SK-N-MC (cell line): ENCODE data around the gene ADPRH.

Source experiments
- DNase-seq: peaks from one replicate; pipeline ENCODE4 v3.0.0-alpha.2; 2011; ENCODE audit warnings: low read depth, low spot score
- H3K27ac ChIP-seq: fragments of 200-600 bp; sonication (generic); 2 replicates; pipeline ENCODE4 v1.5.1; 2016; ENCODE audit warnings: mixed run types
- H3K36me3 ChIP-seq: fragments of 200-600 bp; sonication (generic); 2 replicates; pipeline ENCODE4 v1.6.1; 2017; ENCODE audit warnings: antibody characterized with exemption, low read length, mixed read lengths; ENCODE audit not compliant: insufficient read depth
- H3K4me3 ChIP-seq: fragments of 200-600 bp; sonication (generic); 2 replicates; pipeline ENCODE4 v1.5.1; 2016
- H3K9ac ChIP-seq: fragments of 200-600 bp; sonication (generic); 2 replicates; pipeline ENCODE4 v1.8.0; 2017; ENCODE audit warnings: mixed run types, mixed read lengths; ENCODE audit not compliant: insufficient read length
- H3K9me3 ChIP-seq: fragments of 200-600 bp; sonication (generic); 2 replicates; pipeline ENCODE4 v1.6.1; 2017; ENCODE audit warnings: low read depth, mild to moderate bottlenecking, antibody characterized with exemption, low read length, moderate library complexity, mixed read lengths
- EZH2 ChIP-seq: fragments of 200-600 bp; sonication (generic); IDR thresholded peaks from one replicate; pipeline ENCODE4 v1.6.1; 2017; ENCODE audit warnings: antibody characterized with exemption
- FOXP2 ChIP-seq: optimal IDR thresholded peaks from 2 replicates; pipeline ENCODE3; 2011; ENCODE audit warnings: mild to moderate bottlenecking, moderate library complexity; ENCODE audit not compliant: insufficient read depth; ENCODE audit errors: extremely low read length, control extremely low read depth
- POLR2AphosphoS5 ChIP-seq: IDR thresholded peaks from 2 replicates; pipeline ENCODE4 v1.6.1; 2012; ENCODE audit warnings: mild to moderate bottlenecking, low read depth, low read length, borderline replicate concordance

The ADPRH gene

DNA sequence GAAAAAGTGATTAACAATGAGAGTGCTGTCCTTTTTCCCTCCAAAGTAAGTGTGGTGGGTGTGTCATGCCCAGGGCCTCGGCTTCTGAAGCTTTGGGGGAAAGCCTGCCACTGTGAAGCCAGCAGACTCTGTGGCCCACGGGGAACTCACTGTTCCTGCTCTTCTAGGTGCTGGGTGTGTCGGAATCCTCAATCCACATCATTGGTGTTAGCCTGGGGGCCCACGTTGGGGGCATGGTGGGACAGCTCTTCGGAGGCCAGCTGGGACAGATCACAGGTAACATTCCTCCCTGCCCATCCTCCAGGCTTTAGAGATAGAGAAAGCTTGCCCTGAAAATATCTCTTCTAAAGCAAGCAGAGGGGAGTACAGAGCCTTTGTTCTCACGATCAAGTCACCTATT, 30.0 kb downstream of the ADPRH start:
- no peak overlapping the region for H3K9ac ChIP-seq
- TF ChIP-seq EZH2 (no peak), POLR2AphosphoS5 (no peak), FOXP2 (no peak)
- no peak for DNase-seq
- no peaks in the 10 kb centered on the region for H3K9me3 ChIP-seq
- no peak overlapping the region for H3K4me3 ChIP-seq
- no peak overlapping the region for H3K27ac ChIP-seq
- H3K36me3 ChIP-seq = no peaks in the 10 kb centered on the region

DNA sequence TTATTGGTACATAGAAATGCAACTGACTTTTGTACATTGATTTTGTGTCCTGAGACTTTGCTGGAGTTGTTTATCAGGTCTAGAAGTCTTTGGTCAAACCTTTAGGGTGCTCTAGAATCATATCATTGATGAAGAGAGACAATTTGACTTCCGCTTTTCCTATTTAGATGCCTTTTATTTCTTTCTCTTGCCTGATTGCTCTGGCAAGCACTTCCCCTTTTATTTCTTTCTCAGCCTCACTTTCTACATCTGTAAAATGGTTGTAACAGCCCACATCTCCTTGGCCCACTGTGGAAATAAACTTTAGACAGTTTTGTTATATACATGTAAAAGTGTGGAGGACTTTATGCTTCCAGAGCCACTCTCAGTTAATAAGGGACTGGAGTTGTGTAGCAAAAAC, 32.4 kb downstream of the ADPRH start:
- no peak overlapping the region for H3K27ac ChIP-seq
- H3K9me3 ChIP-seq = no peaks in the 10 kb centered on the region
- no peak for DNase-seq
- no peak overlapping the region for H3K4me3 ChIP-seq
- no peak overlapping the region for H3K9ac ChIP-seq
- TF ChIP-seq EZH2 (no peak), POLR2AphosphoS5 (no peak), FOXP2 (no peak)
- no peaks in the 10 kb centered on the region for H3K36me3 ChIP-seq

DNA sequence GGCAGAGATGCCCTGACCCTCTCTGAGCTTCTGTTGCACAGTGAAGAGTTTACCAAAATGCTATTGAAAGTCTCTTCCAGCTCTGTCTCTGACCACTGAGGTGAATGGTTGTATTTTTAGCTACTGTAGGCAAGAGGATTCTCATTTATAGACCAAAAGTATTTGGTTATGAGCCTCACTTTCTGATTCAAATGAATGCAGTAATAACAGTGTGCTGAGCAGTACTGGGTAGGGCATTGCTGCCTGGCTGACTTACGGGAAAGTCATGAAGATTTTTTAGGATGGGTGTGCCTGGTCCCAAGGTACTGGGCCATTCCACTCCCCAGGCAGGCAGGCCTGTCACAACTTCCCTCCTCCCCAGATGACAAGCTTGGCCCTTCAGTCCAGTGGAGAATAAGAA, 33.9 kb downstream of the ADPRH start:
- H3K36me3 ChIP-seq = no peaks in the 10 kb centered on the region
- DNase-seq = no peak
- H3K9ac ChIP-seq = no peak overlapping the region
- H3K27ac ChIP-seq = no peak overlapping the region
- no peaks in the 10 kb centered on the region for H3K9me3 ChIP-seq
- H3K4me3 ChIP-seq = no peak overlapping the region
- TF ChIP-seq FOXP2 (no peak), EZH2 (no peak), POLR2AphosphoS5 (no peak)

DNA sequence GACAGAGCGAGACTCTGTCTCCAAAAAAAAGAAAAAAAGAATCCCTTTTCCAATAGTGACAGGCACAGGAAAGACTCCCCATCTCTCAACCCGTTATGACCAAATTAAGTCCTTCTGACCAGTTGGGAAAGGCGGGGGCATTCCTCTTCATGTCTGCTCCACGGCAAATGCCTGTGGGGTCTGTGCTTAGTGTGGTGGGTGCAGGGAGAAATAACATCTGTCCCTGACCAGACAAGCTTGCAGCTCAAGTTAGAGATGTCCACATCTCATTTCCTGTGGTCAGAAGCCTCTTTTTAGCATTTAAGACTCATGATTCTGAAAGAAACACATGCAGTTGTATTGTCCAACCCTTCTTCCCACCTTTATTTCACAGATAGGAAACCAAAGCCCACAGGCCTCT, 34.6 kb downstream of the ADPRH start:
- no peak for DNase-seq
- H3K36me3 ChIP-seq = no peaks in the 10 kb centered on the region
- TF ChIP-seq EZH2 (no peak), FOXP2 (no peak), POLR2AphosphoS5 (no peak)
- no peak overlapping the region for H3K9ac ChIP-seq
- H3K9me3 ChIP-seq = no peaks in the 10 kb centered on the region
- no peak overlapping the region for H3K27ac ChIP-seq
- H3K4me3 ChIP-seq = no peak overlapping the region

DNA sequence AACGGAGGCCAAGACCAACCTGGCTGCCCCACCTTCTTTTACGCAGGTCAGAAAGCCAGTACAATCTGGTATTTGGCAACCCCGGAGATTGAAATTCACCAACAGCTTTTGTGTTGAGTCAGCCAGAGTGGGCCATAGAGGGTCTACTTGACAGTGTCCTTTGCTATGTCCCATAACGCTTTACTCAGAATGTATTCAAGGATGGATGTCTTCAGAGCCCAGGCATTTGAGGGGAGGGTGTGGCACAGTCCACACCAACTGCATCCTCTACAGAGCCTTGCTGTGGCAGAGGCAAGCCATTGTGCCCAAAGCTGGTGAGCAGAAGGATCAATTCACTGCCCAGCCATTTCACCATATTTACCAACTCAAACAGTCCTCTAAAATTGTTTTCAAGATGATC, 36.8 kb downstream of the ADPRH start:
- Histone ChIP-seq H3K27ac (no peak overlapping the region), H3K4me3 (no peak overlapping the region), H3K36me3 (no peaks in the 10 kb centered on the region), H3K9ac (no peak overlapping the region), H3K9me3 (no peaks in the 10 kb centered on the region)
- DNase-seq = no peak
- TF ChIP-seq FOXP2 (no peak), POLR2AphosphoS5 (no peak), EZH2 (no peak)

DNA sequence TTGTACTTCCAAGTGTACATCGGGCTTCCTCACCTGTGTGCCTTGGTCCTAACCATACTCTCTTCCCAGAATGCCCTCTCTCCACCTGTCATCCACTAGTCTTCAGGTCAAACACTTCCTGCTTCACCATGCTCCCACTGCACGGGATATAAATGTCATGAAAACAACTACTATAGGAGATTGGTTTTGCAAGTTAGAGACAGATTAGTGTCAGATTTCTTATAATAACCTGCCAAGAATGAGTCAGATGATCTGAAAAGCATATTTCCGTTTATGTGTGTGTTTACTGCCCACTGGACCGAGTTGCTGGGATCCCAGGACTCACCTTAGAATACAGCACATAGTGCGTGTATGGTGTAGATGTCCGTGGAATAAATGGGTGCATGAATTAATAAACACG, 39.8 kb downstream of the ADPRH start:
- Histone ChIP-seq H3K9ac (no peak overlapping the region), H3K36me3 (no peaks in the 10 kb centered on the region), H3K9me3 (no peaks in the 10 kb centered on the region), H3K4me3 (no peak overlapping the region), H3K27ac (no peak overlapping the region)
- no peak for DNase-seq
- no peak for TF ChIP-seq EZH2
- no peak for TF ChIP-seq POLR2AphosphoS5

DNA sequence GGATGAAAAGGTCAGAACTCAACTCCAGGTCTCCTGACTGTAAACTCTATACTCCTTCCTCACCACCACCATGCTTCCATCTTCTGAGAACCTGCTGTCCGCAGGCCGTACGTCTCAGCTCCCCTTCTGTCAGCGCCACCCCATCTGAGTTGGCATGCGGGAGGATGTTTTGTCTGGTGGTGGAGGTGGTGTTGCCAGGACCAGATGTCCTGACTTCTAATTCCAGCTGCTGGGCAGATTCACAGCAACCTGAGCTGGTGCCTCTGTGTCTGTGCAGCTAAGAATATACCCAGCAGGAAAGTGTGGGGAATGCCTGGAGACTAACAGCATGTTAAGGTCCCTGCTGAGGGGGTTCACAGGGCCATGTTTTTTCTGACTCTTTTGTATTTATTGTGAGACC, 41.6 kb downstream of the ADPRH start:
- TF ChIP-seq FOXP2 = no peak
- no peak for TF ChIP-seq EZH2
- TF ChIP-seq POLR2AphosphoS5 = no peak
- no peak overlapping the region for H3K27ac ChIP-seq
- H3K4me3 ChIP-seq = no peak overlapping the region
- no peak for DNase-seq
- no peak overlapping the region for H3K9ac ChIP-seq
- no peaks in the 10 kb centered on the region for H3K36me3 ChIP-seq
- no peaks in the 10 kb centered on the region for H3K9me3 ChIP-seq

DNA sequence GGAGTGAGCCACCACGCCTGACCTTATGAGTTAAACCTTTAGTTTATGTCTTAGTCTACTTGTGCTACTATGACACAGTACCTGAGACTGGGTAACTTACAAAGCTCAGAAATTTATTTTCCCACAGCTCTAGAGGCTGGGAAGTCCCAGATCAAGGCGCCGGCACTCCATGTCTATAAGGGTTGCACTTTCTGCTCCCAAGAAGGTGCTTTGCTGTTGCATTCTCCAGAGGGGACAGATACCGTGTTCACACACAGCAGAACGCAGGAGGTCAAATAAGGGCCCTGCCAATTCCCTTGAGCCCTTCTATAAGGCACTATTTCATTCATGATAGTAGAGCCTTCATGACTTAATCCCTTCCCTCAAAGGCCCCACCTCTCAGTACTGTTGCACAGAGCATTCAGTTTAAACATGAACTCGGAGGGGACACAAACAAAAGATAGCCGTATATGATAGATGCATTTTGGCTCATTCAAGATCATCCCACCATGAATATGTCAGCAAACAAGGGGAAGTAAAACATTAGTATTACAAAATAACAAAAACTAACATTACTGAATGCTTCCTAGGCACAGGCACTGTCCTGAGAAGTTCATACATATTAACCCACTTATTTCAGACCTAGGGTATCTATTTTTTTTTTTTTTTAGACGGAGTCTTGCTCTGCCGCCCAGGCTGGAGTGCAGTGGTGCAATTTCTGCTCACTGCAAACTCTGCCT, 44.9 kb downstream of the ADPRH start:
- Histone ChIP-seq H3K9me3 (no peaks in the 10 kb centered on the region), H3K9ac (no peak overlapping the region), H3K27ac (no peak overlapping the region), H3K36me3 (no peaks in the 10 kb centered on the region), H3K4me3 (no peak overlapping the region)
- no peak for DNase-seq
- TF ChIP-seq EZH2 = no peak
- no peak for TF ChIP-seq POLR2AphosphoS5
- TF ChIP-seq FOXP2 = no peak
